CD4-positive, alpha-beta T cell (primary cell): ENCODE measurements around the gene PPL. TPM values are rescaled to one million over a fixed set of nuclear protein-coding genes. Genes with fewer than 3 reads are reported as not detected.

Experiments used
- ATAC-seq: fragments of 200-7000 bp; cut with Tn5 transposase; one replicate; pipeline ENCODE4 v1.10.0; 2022; ENCODE audit warnings: mild to moderate bottlenecking; ENCODE audit not compliant: poor library complexity
- CTCF ChIA-PET: fragments of 350-600 bp; sonication (Branson Sonifier 250); formaldehyde crosslinking; loops from one replicate; lab custom pipeline; 2021; ENCODE audit warnings: antibody characterized with exemption, inconsistent platforms; lab: Charles Lee
- POLR2A ChIA-PET: fragments of 350-600 bp; sonication (Branson Sonifier 250); formaldehyde crosslinking; loops from one replicate; lab custom pipeline; 2021; ENCODE audit warnings: antibody characterized with exemption, inconsistent platforms; lab: Charles Lee
- DNase-seq, 14 experiments: peaks; one replicate each; pipeline ENCODE4 v3.0.0-alpha.2; 2013 to 2020; ENCODE audit warnings: mixed read lengths in 2 of 14
- H3K27ac ChIP-seq, 2 donors: one replicate each; pipeline versions ENCODE4 v1.5.1 to v1.7.0; 2013; ENCODE audit warnings: low read length in 2 of 2, low read depth in 1 of 2, mild to moderate bottlenecking in 1 of 2
- H3K27me3 ChIP-seq, 2 experiments: 1 replicate in 1 of 2; 2 replicates in 1 of 2; pipeline versions ENCODE4 v1.6.1 to v1.7.0; 2013; ENCODE audit warnings: low read length in 2 of 2, control low read depth in 1 of 2, mild to moderate bottlenecking in 1 of 2, moderate library complexity in 1 of 2; ENCODE audit not compliant: insufficient read depth in 2 of 2, control insufficient read depth in 1 of 2
- H3K36me3 ChIP-seq: one replicate; pipeline ENCODE4 v1.6.1; 2013; ENCODE audit warnings: low read length, control low read depth; ENCODE audit not compliant: insufficient read depth
- H3K4me1 ChIP-seq: one replicate; pipeline ENCODE4 v1.6.1; 2013; ENCODE audit warnings: low read length, control low read depth; ENCODE audit not compliant: insufficient read depth
- H3K4me3 ChIP-seq: one replicate; pipeline ENCODE4 v1.5.1; 2013; ENCODE audit warnings: mild to moderate bottlenecking, low read length, moderate library complexity
- H3K9me3 ChIP-seq, 2 experiments: 1 replicate in 1 of 2; 2 replicates in 1 of 2; pipeline versions ENCODE4 v1.6.1 to v1.7.0; 2013; ENCODE audit warnings: low read length in 2 of 2, mild to moderate bottlenecking in 2 of 2, control low read depth in 1 of 2, moderate library complexity in 1 of 2; ENCODE audit not compliant: control insufficient read depth in 1 of 2, insufficient read depth in 1 of 2
- H3K27ac Mint-ChIP-seq: one replicate; pipeline ENCODE4 v1.8.0; 2020; ENCODE audit warnings: mixed read lengths
- H3K27me3 Mint-ChIP-seq: one replicate; pipeline ENCODE4 v1.8.0; 2021; ENCODE audit warnings: mixed read lengths
- H3K36me3 Mint-ChIP-seq: one replicate; pipeline ENCODE4 v1.8.0; 2021; ENCODE audit warnings: low read depth, mixed read lengths
- H3K4me1 Mint-ChIP-seq: one replicate; pipeline ENCODE4 v1.8.0; 2021; ENCODE audit warnings: low read depth, mixed read lengths
- H3K4me3 Mint-ChIP-seq: one replicate; pipeline ENCODE4 v1.8.0; 2020; ENCODE audit warnings: mild to moderate bottlenecking, mixed read lengths
- H3K9me3 Mint-ChIP-seq: one replicate; pipeline ENCODE4 v1.8.0; 2020; ENCODE audit warnings: mixed read lengths
- intact Hi-C, 2 experiments: fragments of 100-400 bp; cut with DNase I in 1 of 2; cut with micrococcal nuclease in 1 of 2; formaldehyde crosslinking; loops; one replicate each; pipeline versions ENCODE4 v1.15.1 to v1.9.0; 2023 to 2025; cut with DNase I, micrococcal nuclease
- total RNA-seq, 174 experiments: library from RNA in 2 of 174; stranded (reverse) in 2 of 174; gene quantifications; one replicate each; pipeline ENCODE4 v1.2.3 and lab custom pipeline; 2021 to 2026
- TF ChIP-seq, protein P1 (sequence below): fragments of 200-600 bp; IDR thresholded peaks from one replicate; pipeline ENCODE4 v1.8.0; 2022; ENCODE audit warnings: antibody characterized with exemption, mild to moderate bottlenecking

PPL gene
- total RNA-seq, 2 experiments from 2014 or later: not detected

DNA sequence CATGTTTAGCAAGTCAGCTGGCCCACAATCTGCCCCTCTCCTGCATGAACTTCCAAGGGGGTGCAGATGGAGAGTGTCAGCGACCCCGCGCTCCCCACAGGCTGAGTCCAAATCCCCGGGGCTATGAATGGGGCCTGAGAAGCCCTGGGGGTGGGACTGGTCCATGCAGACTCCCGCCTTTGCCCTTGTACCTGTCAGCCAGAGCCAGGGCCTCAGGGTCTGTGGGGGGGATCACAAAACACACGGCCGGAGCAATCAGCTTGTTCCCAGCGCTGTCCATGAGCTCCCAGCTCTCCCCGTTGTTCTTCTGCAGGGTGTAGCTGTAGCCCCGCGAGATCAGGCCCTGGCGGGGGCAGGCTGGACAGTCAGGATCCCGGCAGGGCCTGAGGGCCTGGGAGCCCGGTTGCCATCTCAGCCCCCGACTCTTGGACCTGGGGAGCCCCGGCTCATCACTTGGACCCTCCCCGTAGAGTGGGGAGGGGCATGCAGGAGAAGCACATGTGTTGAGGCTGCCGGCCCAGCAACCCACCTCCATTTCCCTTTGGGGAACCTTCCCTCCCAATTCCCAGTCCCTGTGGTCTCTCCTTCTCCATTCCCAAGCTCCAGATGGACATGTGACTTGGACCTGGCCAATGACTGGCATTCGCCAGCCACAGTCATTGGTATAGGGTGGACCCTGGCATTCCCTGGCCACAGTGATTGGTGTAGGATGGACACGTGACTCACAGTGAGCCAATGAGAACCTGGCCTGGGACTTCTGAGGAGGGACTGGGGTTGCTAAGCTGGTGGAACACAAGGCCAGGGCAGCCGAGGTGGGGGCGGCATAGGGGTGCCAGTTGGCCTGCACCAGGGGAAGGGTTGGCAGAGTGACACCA, 42.4 kb downstream of the PPL start:
- H3K27ac ChIP-seq: no peak overlapping the region
- H3K27me3 Mint-ChIP-seq: peaks cover 5% of the 10 kb centered on the region
- H3K36me3 ChIP-seq: no peaks in the 10 kb centered on the region
- no peaks in the 10 kb centered on the region for H3K36me3 Mint-ChIP-seq
- no peak overlapping the region for H3K4me3 Mint-ChIP-seq
- ChIA-PET POLR2A (no interaction called here), CTCF (no interaction called here)
- H3K4me3 ChIP-seq: no peak overlapping the region
- intact Hi-C loops: no loop called here
- no peak overlapping the region for H3K27ac Mint-ChIP-seq
- no peaks in the 10 kb centered on the region for H3K4me1 Mint-ChIP-seq
- DNase-seq (no peak), ATAC-seq (no peak)
- H3K27me3 ChIP-seq: peaks cover 0 to 2% of the 10 kb centered on the region in 2 experiments
- TF ChIP-seq, protein P1, sequence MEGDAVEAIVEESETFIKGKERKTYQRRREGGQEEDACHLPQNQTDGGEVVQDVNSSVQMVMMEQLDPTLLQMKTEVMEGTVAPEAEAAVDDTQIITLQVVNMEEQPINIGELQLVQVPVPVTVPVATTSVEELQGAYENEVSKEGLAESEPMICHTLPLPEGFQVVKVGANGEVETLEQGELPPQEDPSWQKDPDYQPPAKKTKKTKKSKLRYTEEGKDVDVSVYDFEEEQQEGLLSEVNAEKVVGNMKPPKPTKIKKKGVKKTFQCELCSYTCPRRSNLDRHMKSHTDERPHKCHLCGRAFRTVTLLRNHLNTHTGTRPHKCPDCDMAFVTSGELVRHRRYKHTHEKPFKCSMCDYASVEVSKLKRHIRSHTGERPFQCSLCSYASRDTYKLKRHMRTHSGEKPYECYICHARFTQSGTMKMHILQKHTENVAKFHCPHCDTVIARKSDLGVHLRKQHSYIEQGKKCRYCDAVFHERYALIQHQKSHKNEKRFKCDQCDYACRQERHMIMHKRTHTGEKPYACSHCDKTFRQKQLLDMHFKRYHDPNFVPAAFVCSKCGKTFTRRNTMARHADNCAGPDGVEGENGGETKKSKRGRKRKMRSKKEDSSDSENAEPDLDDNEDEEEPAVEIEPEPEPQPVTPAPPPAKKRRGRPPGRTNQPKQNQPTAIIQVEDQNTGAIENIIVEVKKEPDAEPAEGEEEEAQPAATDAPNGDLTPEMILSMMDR: no peak
- H3K4me1 ChIP-seq: no peaks in the 10 kb centered on the region
- H3K9me3 Mint-ChIP-seq: no peaks in the 10 kb centered on the region
- peaks cover 0 to 22% of the 10 kb centered on the region in 2 experiments for H3K9me3 ChIP-seq

DNA sequence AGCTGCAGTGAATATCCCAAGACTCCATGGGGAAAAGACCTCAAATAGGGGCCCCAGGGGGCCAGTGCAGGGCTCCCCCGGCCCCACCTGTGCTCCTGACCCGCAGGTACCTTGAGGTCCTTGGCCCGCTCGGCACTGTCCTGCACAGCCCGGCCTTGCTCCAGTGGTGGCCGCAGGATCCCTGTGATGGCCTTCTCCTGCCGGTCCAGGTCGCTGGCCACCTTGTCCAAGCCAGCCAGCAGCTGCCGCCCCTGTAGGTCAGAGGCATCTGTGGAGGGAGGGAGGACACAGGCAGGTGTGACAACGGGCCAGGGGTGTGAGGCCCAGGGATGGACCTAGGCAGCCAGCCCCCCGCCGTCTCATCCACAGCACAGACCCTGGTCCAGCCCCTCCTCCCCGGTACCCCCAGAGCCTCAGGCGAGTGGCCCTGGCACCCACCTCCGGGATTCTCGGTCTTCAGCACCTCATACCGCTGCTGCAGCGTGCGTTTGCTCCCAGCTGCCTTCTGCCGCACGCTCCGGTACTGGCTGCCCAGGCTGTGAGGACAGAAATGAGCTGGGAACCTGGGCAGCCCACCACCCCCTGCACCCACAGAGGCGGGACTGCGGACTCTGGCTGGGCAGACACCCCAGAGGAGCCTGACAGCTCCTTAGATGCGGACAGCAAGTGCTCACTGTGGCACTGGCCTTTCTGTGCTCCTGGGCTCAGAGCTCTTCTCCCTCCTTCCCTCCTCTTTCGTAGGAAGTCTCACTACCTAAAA, 43.7 kb downstream of the PPL start:
- Histone ChIP-seq H3K4me1 (no peaks in the 10 kb centered on the region), H3K4me3 (no peak overlapping the region), H3K27ac (no peak overlapping the region), H3K9me3 (peaks cover 0 to 11% of the 10 kb centered on the region in 2 experiments), H3K27me3 (peaks cover 0 to 2% of the 10 kb centered on the region in 2 experiments), H3K36me3 (no peaks in the 10 kb centered on the region)
- ATAC-seq (no peak), DNase-seq (no peak)
- Mint-ChIP-seq H3K27me3 (peaks cover 2% of the 10 kb centered on the region), H3K4me1 (no peaks in the 10 kb centered on the region), H3K9me3 (no peaks in the 10 kb centered on the region), H3K27ac (no peak overlapping the region), H3K4me3 (no peak overlapping the region), H3K36me3 (no peaks in the 10 kb centered on the region)
- CTCF ChIA-PET: no interaction called here
- TF ChIP-seq, protein P1: no peak
- intact Hi-C loops: no loop called here
- POLR2A ChIA-PET: no interaction called here

GRCh38 chr16:4892361-4893102, 44.4 kb downstream of the PPL start:
- Histone ChIP-seq H3K27me3 (no peaks in the 10 kb centered on the region), H3K4me3 (no peak overlapping the region), H3K4me1 (no peaks in the 10 kb centered on the region), H3K27ac (no peak overlapping the region), H3K9me3 (peaks cover 0 to 4% of the 10 kb centered on the region in 2 experiments), H3K36me3 (no peaks in the 10 kb centered on the region)
- CTCF ChIA-PET: no interaction called here
- TF ChIP-seq, protein P1: no peak
- Mint-ChIP-seq H3K4me1 (no peaks in the 10 kb centered on the region), H3K9me3 (no peaks in the 10 kb centered on the region), H3K36me3 (no peaks in the 10 kb centered on the region), H3K27me3 (no peaks in the 10 kb centered on the region), H3K27ac (no peak overlapping the region), H3K4me3 (no peak overlapping the region)
- ATAC-seq (no peak), DNase-seq (no peak)
- POLR2A ChIA-PET: no interaction called here
- intact Hi-C loops: no loop called here
